H9 (cell line): ENCODE results near the gene GALNT16. TPM values are rescaled to one million over a fixed set of nuclear protein-coding genes. Genes with fewer than 3 reads are reported as not detected.

Experiments used
- DNase-seq: peaks from one replicate; pipeline ENCODE4 v3.0.0-alpha.2; 2017
- H2AFZ ChIP-seq: one replicate; pipeline ENCODE4 v1.6.1; 2013; ENCODE audit warnings: mild to moderate bottlenecking, low read length, control low read depth, moderate library complexity
- H2AK5ac ChIP-seq: 2 replicates; pipeline ENCODE4 v1.6.1; 2013; ENCODE audit warnings: low read length, control low read depth, mixed read lengths; ENCODE audit not compliant: insufficient read length
- H2BK120ac ChIP-seq: one replicate; pipeline ENCODE4 v1.6.1; 2013; ENCODE audit warnings: low read depth, mild to moderate bottlenecking, low read length, control low read depth, inconsistent platforms; ENCODE audit not compliant: poor library complexity, severe bottlenecking
- H2BK12ac ChIP-seq: 2 replicates; pipeline ENCODE4 v1.6.1; 2013; ENCODE audit warnings: low read length, control low read depth, mixed read lengths, low read depth; ENCODE audit not compliant: insufficient read length
- H2BK15ac ChIP-seq: 2 replicates; pipeline ENCODE4 v1.6.1; 2013; ENCODE audit warnings: low read depth, low read length, control low read depth
- H2BK20ac ChIP-seq: one replicate; pipeline ENCODE4 v1.6.1; 2013; ENCODE audit warnings: low read depth, mild to moderate bottlenecking, low read length, control low read depth, inconsistent platforms; ENCODE audit not compliant: poor library complexity, severe bottlenecking
- H2BK5ac ChIP-seq: 2 replicates; pipeline ENCODE4 v1.6.1; 2013; ENCODE audit warnings: low read length, control low read depth, mixed read lengths; ENCODE audit not compliant: insufficient read length
- H3K14ac ChIP-seq: 2 replicates; pipeline ENCODE4 v1.6.1; 2013; ENCODE audit warnings: low read length, control low read depth; ENCODE audit not compliant: insufficient read depth
- H3K18ac ChIP-seq: 2 replicates; pipeline ENCODE4 v1.6.1; 2013; ENCODE audit warnings: low read depth, mild to moderate bottlenecking, mixed read lengths, low read length, control low read depth; ENCODE audit not compliant: insufficient read length
- H3K23ac ChIP-seq: 2 replicates; pipeline ENCODE4 v1.6.1; 2013; ENCODE audit warnings: low read length, control low read depth, mixed read lengths, low read depth; ENCODE audit not compliant: insufficient read length
- H3K23me2 ChIP-seq: 2 replicates; pipeline ENCODE4 v1.6.1; 2013; ENCODE audit warnings: low read depth, mild to moderate bottlenecking, mixed read lengths, low read length, control low read depth; ENCODE audit not compliant: insufficient read length, poor library complexity, severe bottlenecking
- H3K27ac ChIP-seq: 2 replicates; pipeline ENCODE4 v1.5.1; 2013; ENCODE audit warnings: low read length, control low read depth, mixed read lengths, low read depth; ENCODE audit not compliant: insufficient read length
- H3K27me3 ChIP-seq: 2 replicates; pipeline ENCODE4 v1.6.1; 2013; ENCODE audit warnings: low read length, control low read depth, inconsistent platforms; ENCODE audit not compliant: insufficient read depth
- H3K4ac ChIP-seq: 2 replicates; pipeline ENCODE4 v1.6.1; 2013; ENCODE audit warnings: low read depth, mild to moderate bottlenecking, control low read depth, inconsistent platforms, low read length, moderate library complexity
- H3K4me1 ChIP-seq: 2 replicates; pipeline ENCODE4 v1.6.1; 2013; ENCODE audit warnings: low read length, control low read depth, inconsistent platforms; ENCODE audit not compliant: insufficient read depth
- H3K4me2 ChIP-seq: 2 replicates; pipeline ENCODE4 v1.6.1; 2013; ENCODE audit warnings: low read length, control low read depth, mixed read lengths; ENCODE audit not compliant: insufficient read length, insufficient read depth
- H3K56ac ChIP-seq: 2 replicates; pipeline ENCODE4 v1.6.1; 2013; ENCODE audit warnings: low read depth, mild to moderate bottlenecking, mixed read lengths, low read length, control low read depth; ENCODE audit not compliant: insufficient read length
- H3K79me1 ChIP-seq: 2 replicates; pipeline ENCODE4 v1.6.1; 2013; ENCODE audit warnings: low read depth, mild to moderate bottlenecking, moderate library complexity, low read length, control low read depth, inconsistent platforms; ENCODE audit not compliant: insufficient read depth, poor library complexity, severe bottlenecking
- H3K79me2 ChIP-seq: 2 replicates; pipeline ENCODE4 v1.6.1; 2013; ENCODE audit warnings: low read length, control low read depth, inconsistent platforms; ENCODE audit not compliant: insufficient read depth
- H3K9ac ChIP-seq: 2 replicates; pipeline ENCODE4 v1.6.1; 2013; ENCODE audit warnings: low read length, control low read depth, mixed read lengths; ENCODE audit not compliant: insufficient read length; ENCODE audit errors: extremely low read depth
- H3K9me3 ChIP-seq: one replicate; pipeline ENCODE4 v1.6.1; 2013; ENCODE audit warnings: low read depth, low read length, inconsistent platforms; ENCODE audit not compliant: control insufficient read depth
- H3T11ph ChIP-seq: one replicate; pipeline ENCODE4 v1.6.1; 2013; ENCODE audit warnings: mild to moderate bottlenecking, low read length, control low read depth, inconsistent platforms
- H4K20me1 ChIP-seq: one replicate; pipeline ENCODE4 v1.6.1; 2013; ENCODE audit not compliant: control insufficient read depth, insufficient read length, insufficient read depth
- H4K5ac ChIP-seq: 2 replicates; pipeline ENCODE4 v1.6.1; 2013; ENCODE audit warnings: low read depth, mild to moderate bottlenecking, mixed read lengths, low read length, control low read depth; ENCODE audit not compliant: insufficient read length
- H4K8ac ChIP-seq: replicated peaks from 2 replicates; pipeline ENCODE4 v1.6.1; 2013; ENCODE audit warnings: low read length, control low read depth, mixed read lengths, low read depth; ENCODE audit not compliant: insufficient read length
- H4K91ac ChIP-seq: 2 replicates; pipeline ENCODE4 v1.6.1; 2013; ENCODE audit warnings: low read depth, mild to moderate bottlenecking, moderate library complexity, mixed read lengths, low read length, control low read depth; ENCODE audit not compliant: insufficient read length
- H3K27ac Mint-ChIP-seq, 3 experiments: 2 replicates in 2 of 3; 3 replicates in 1 of 3; pipeline ENCODE4 v1.8.0; 2020 to 2021; ENCODE audit warnings: mixed read lengths in 3 of 3, mild to moderate bottlenecking in 1 of 3, moderate library complexity in 1 of 3
- H3K27me3 Mint-ChIP-seq: 2 replicates; pipeline ENCODE4 v1.8.0; 2021; ENCODE audit warnings: low read depth, mild to moderate bottlenecking, moderate library complexity, mixed read lengths
- H3K36me3 Mint-ChIP-seq, 3 experiments: 2 replicates in 2 of 3; 3 replicates in 1 of 3; pipeline ENCODE4 v1.8.0; 2020 to 2021; ENCODE audit warnings: low read depth in 3 of 3, mixed read lengths in 3 of 3; ENCODE audit not compliant: insufficient read depth in 1 of 3
- H3K4me1 Mint-ChIP-seq, 2 experiments: 2 replicates each; pipeline ENCODE4 v1.8.0; 2020; ENCODE audit warnings: mixed read lengths in 2 of 2
- H3K4me3 Mint-ChIP-seq, 2 experiments: 2 replicates in 1 of 2; 3 replicates in 1 of 2; pipeline ENCODE4 v1.8.0; 2020 to 2021; ENCODE audit warnings: mild to moderate bottlenecking in 2 of 2, mixed read lengths in 2 of 2, moderate library complexity in 1 of 2
- H3K9me3 Mint-ChIP-seq, 2 experiments: 2 replicates in 1 of 2; 3 replicates in 1 of 2; pipeline ENCODE4 v1.8.0; 2020; ENCODE audit warnings: mild to moderate bottlenecking in 2 of 2, mixed read lengths in 2 of 2, moderate library complexity in 1 of 2
- CTCF ChIP-seq: fragments of 200-600 bp; sonication (generic); conservative IDR thresholded peaks from 3 replicates; pipeline ENCODE4 v1.8.0; 2021; ENCODE audit warnings: antibody characterized with exemption, mild to moderate bottlenecking
- total RNA-seq: library from RNA; stranded (reverse); gene quantifications from 2 replicates; pipeline ENCODE4 v1.2.1, GENCODE V29; 2021

The GALNT16 gene
- total RNA-seq, 1 experiment from 2014 or later = 2.3 TPM

GRCh38 chr14:69376439-69376838 is 116.5 kb downstream of the GALNT16 start:
- no peaks in the 10 kb centered on the region for H3K27me3 Mint-ChIP-seq
- no peak overlapping the region for H3K4me3 Mint-ChIP-seq
- Histone ChIP-seq H2BK15ac (no peak overlapping the region), H2AFZ (no peak overlapping the region), H3K4me1 (no peaks in the 10 kb centered on the region), H3K9me3 (no peaks in the 10 kb centered on the region), H3K23ac (no peak overlapping the region), H3K79me2 (no peaks in the 10 kb centered on the region), H4K5ac (no peak overlapping the region), H2BK120ac (no peak overlapping the region), H3K27ac (no peak overlapping the region), H4K91ac (no peak overlapping the region), H2BK12ac (no peak overlapping the region), H2BK5ac (no peak overlapping the region), H3T11ph (no peak overlapping the region), H3K23me2 (no peaks in the 10 kb centered on the region), H2AK5ac (no peak overlapping the region), H3K56ac (no peak overlapping the region), H4K20me1 (no peaks in the 10 kb centered on the region), H3K4me2 (no peak overlapping the region), H3K9ac (no peak overlapping the region), H4K8ac (no peak overlapping the region), H3K4ac (no peak overlapping the region), H3K18ac (no peak overlapping the region), H3K79me1 (no peaks in the 10 kb centered on the region), H2BK20ac (no peak overlapping the region), H3K14ac (no peak overlapping the region), H3K27me3 (no peaks in the 10 kb centered on the region)
- no peak overlapping the region for H3K27ac Mint-ChIP-seq
- DNase-seq = no peak
- H3K4me1 Mint-ChIP-seq = peaks cover 0 to 4% of the 10 kb centered on the region in 2 experiments; a peak in 2 of 4 replicates
- peaks cover 25 to 56% (median 56%) of the 10 kb centered on the region in 3 experiments; a peak in 6 of 7 replicates for H3K36me3 Mint-ChIP-seq
- peaks cover 0 to 3% of the 10 kb centered on the region in 2 experiments; a peak in 1 of 5 replicates for H3K9me3 Mint-ChIP-seq
- TF ChIP-seq CTCF = no peak
